ENCODE results near the gene POT1. TPM values are rescaled to one million over a fixed set of nuclear protein-coding genes. Genes with fewer than 3 reads are reported as not detected.

The POT1 gene
- total and polyA plus RNA-seq, 2 of the 8 experiments (the other 6 are each of a cell fraction or from before 2014, with no cell fraction given) = 13.1 to 22.8 TPM

- Histone ChIP-seq H3K18ac (ENCODE audit: extremely low read depth, low read length) (no peak overlapping the region), H3K9me3 (ENCODE audit: insufficient read depth in 2 of 2, low read depth in 1 of 2, low read length in 1 of 2) (peaks cover 7 to 8% of the 10 kb centered on the region in 2 experiments; a peak in 2 of 4 replicates), H3K4ac (replicated peaks; ENCODE audit: insufficient read length, low read depth, low read length) (no peak overlapping the region), H4K20me1 (replicated peaks in 1 of 2; ENCODE audit: control insufficient read depth in 1 of 2, insufficient read depth in 2 of 2, low read length in 2 of 2) (no peaks in the 10 kb centered on the region), H3K9ac (replicated peaks in 1 of 4; ENCODE audit: extremely low read depth in 1 of 4, low read depth in 3 of 4, low read length in 3 of 4) (no peak overlapping the region), H3K79me1 (ENCODE audit: low read depth, low read length) (no peaks in the 10 kb centered on the region), H3K23ac (ENCODE audit: insufficient read length) (no peak overlapping the region), H2AFZ (ENCODE audit: low read length) (no peak overlapping the region), H4K91ac (replicated peaks; ENCODE audit: insufficient read length, low read length) (no peak overlapping the region), H3K79me2 (ENCODE audit: control insufficient read depth in 1 of 2, insufficient read depth in 2 of 2, low read length in 2 of 2) (no peaks in the 10 kb centered on the region), H3K4me3 (ENCODE audit: extremely low read depth in 1 of 4, insufficient read depth in 2 of 4, low read depth in 3 of 4, low read length in 4 of 4) (no peak overlapping the region), H3K27me3 (replicated peaks in 1 of 4; ENCODE audit: control insufficient read depth in 3 of 4, extremely low read depth in 1 of 4, insufficient read depth in 3 of 4, low read length in 3 of 4) (no peaks in the 10 kb centered on the region), H2BK12ac (ENCODE audit: low read depth, low read length) (no peak overlapping the region), H3K4me1 (replicated peaks in 1 of 4; ENCODE audit: control insufficient read depth in 3 of 4, insufficient read depth in 4 of 4, low read length in 3 of 4) (no peaks in the 10 kb centered on the region), H4K8ac (ENCODE audit: extremely low read depth, insufficient read depth, low read length) (no peak overlapping the region), H2BK5ac (ENCODE audit: low read depth, low read length) (no peak overlapping the region), H2BK120ac (replicated peaks; ENCODE audit: low read depth, low read length) (no peak overlapping the region), H3K36me3 (ENCODE audit: control insufficient read depth in 2 of 4, insufficient read depth in 4 of 4, low read length in 3 of 4) (peaks cover 0 to 6% (median under 1%) of the 10 kb centered on the region in 4 experiments; a peak in 3 of 8 replicates), H3K4me2 (ENCODE audit: insufficient read depth in 1 of 2, low read depth in 2 of 2, low read length in 2 of 2) (no peak overlapping the region), H2BK20ac (ENCODE audit: low read length) (no peak overlapping the region), H3K27ac (ENCODE audit: low read depth, low read length) (no peak overlapping the region), H2BK15ac (ENCODE audit: low read length) (no peak overlapping the region), H3K56ac (replicated peaks; ENCODE audit: insufficient read length, low read depth, low read length) (no peak overlapping the region), H2AK5ac (ENCODE audit: low read depth, low read length) (no peak overlapping the region), H3K14ac (ENCODE audit: insufficient read length) (no peak overlapping the region), H4K5ac (ENCODE audit: insufficient read length, low read depth, low read length) (no peak overlapping the region), H3K23me2 (ENCODE audit: low read depth, low read length) (no peaks in the 10 kb centered on the region)
- FAIRE-seq = no peak
- ChIA-PET CTCF (ENCODE audit: partially characterized antibody) (no interaction called here), POLR2A (ENCODE audit: partially characterized antibody) (no interaction called here)
- no peak for DNase-seq (ENCODE audit: low read depth in 1 of 2, low spot score in 2 of 2)
- 82% methylated on average over 3 of the region's 3 CpGs; no CpG with 5 or more reads in 1 of the 2 experiments for WGBS, 2 experiments (ENCODE audit: extremely low coverage in 1 of 2, insufficient coverage in 1 of 2, insufficient read length in 1 of 2, insufficient replicate concordance in 2 of 2, low coverage in 1 of 2, low lambda C conversion rate in 2 of 2, missing lambda C conversion rate in 1 of 2)
- TF ChIP-seq SAP30 (IDR thresholded peaks at IDR 0.05; ENCODE audit: insufficient read depth, insufficient replicate concordance, low read length) = no peak
- no peak for TF ChIP-seq SP2 (IDR thresholded peaks at IDR 0.05; ENCODE audit: low read length)
- TF ChIP-seq YY1 (IDR thresholded peaks at IDR 0.05; ENCODE audit: low read depth, low read length) = no peak
- TF ChIP-seq RNF2 (IDR thresholded peaks at IDR 0.05; ENCODE audit: borderline replicate concordance, low read depth, low read length, missing control alignments, poor library complexity, severe bottlenecking) = no peak
- TF ChIP-seq SP1 (IDR thresholded peaks at IDR 0.05; ENCODE audit: low read depth, low read length) = no peak
- TF ChIP-seq JUND (IDR thresholded peaks at IDR 0.05; ENCODE audit: low read length) = no peak
- no peak for TF ChIP-seq CTBP2 (IDR thresholded peaks at IDR 0.05; ENCODE audit: borderline replicate concordance, insufficient read depth, insufficient read length, low read length)
- no peak for TF ChIP-seq ZNF274 (IDR thresholded peaks at IDR 0.05; ENCODE audit: borderline replicate concordance, extremely low read depth, low read length)
- no peak for TF ChIP-seq RAD21 (IDR thresholded peaks at IDR 0.05 in 1 of 2, conservative IDR thresholded peaks at IDR 0.05 in 1 of 2; ENCODE audit: low read depth in 2 of 2, low read length in 2 of 2)
- no peak for TF ChIP-seq MAX (IDR thresholded peaks at IDR 0.05)
- no peak for TF ChIP-seq EZH2 (IDR thresholded peaks at IDR 0.05; ENCODE audit: low read depth, low read length, severe bottlenecking)
Measured at GRCh38 chr7:124896001-124896400, 33.6 kb downstream of the POT1 start.
